Testis (tissue), 3 donors: ENCODE data around the gene CTNNA2. TPM values are rescaled to one million over a fixed set of nuclear protein-coding genes. Genes with fewer than 3 reads are reported as not detected.

Experiments
- DNase-seq: peaks from one replicate; pipeline ENCODE4 v3.0.0-alpha.2; 2019
- H3K27ac ChIP-seq, 2 donors: fragments of 200-600 bp; sonication (generic); one replicate each; pipeline ENCODE4 v1.5.1; 2019
- H3K27me3 ChIP-seq: fragments of 200-600 bp; sonication (generic); one replicate; pipeline ENCODE4 v1.5.1; 2019
- H3K36me3 ChIP-seq: fragments of 200-600 bp; sonication (generic); one replicate; pipeline ENCODE4 v1.5.1; 2017; ENCODE audit warnings: low read depth; ENCODE audit errors: missing control alignments
- H3K4me1 ChIP-seq: fragments of 200-600 bp; sonication (generic); one replicate; pipeline ENCODE4 v1.5.1; 2019
- H3K4me3 ChIP-seq, 2 donors: fragments of 200-600 bp; sonication (generic); one replicate each; pipeline ENCODE4 v1.5.1; 2017 to 2019
- H3K9me3 ChIP-seq: fragments of 200-600 bp; sonication (generic); one replicate; pipeline ENCODE4 v1.5.1; 2017
- POLR2A ChIP-seq: fragments of 450-650 bp; IDR thresholded peaks from one replicate; pipeline ENCODE4 v1.6.1; 2017; ENCODE audit warnings: antibody characterized with exemption, mild to moderate bottlenecking, moderate library complexity
- WGBS, 2 donors: methylation state at CpG; one replicate each; pipeline ENCODE4 v1.1.5; 2018; 5-methylcytosine and 5-hydroxymethylcytosine counted together
- intact Hi-C: fragments of 100-400 bp; cut with DNase I; formaldehyde crosslinking; loops from one replicate; pipeline ENCODE4 v1.15.1; 2023; ENCODE audit warnings: low total_unique reads
- polyA plus RNA-seq: library from polyadenylated mRNA; stranded (reverse); fragments of 350-450 nt; fragmentation: Illumina TruSeq; extraction: RNeasy Lipid Tissue Mini Kit (QIAGEN cat#74804); gene quantifications from one replicate; pipeline ENCODE4 v1.2.3, GENCODE V29; 2014; ENCODE audit warnings: low read depth, low replicate concordance; ENCODE audit not compliant: insufficient read depth
- total RNA-seq, 2 donors: library from RNA; depleted of rRNA; stranded (reverse); fragments of >200 nt; gene quantifications; one replicate each; pipeline ENCODE4 v1.2.3, GENCODE V29; 2016
- TF ChIP-seq, protein P1 (sequence below), 3 experiments: fragments of 450-650 bp in 2 of 3; fragments of 200-600 bp in 1 of 3; sonication (generic) in 1 of 3; IDR thresholded peaks; one replicate each; pipeline ENCODE4 v1.5.1; 2016 to 2019; ENCODE audit warnings: antibody characterized with exemption in 3 of 3, mild to moderate bottlenecking in 2 of 3, moderate library complexity in 1 of 3

The CTNNA2 gene
- total and polyA plus RNA-seq, 3 donors from 2014 or later = 36.8 to 44.5 (median 43.4) TPM

DNA sequence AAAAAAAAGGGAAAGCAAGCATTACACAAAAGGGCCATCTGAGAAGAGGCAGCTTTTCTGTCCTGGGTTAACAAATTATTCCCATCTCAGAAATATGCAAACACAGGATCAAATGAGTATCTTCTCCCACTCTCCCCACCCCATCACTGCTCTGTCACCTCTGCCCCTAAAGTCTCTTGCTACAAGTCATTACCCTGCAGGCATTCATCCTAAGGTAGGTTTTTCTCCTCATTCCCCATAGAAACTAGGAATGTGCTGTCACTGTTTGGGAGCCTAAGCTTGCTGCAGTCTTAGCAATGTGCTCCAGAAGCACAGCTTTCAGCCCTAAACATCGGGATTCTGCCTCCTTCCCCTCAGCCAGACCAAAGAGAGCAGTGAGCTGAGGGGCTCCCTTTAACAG lies 788.1 kb downstream of the CTNNA2 start:
- Histone ChIP-seq H3K36me3 (no peaks in the 10 kb centered on the region), H3K27me3 (no peaks in the 10 kb centered on the region), H3K9me3 (no peaks in the 10 kb centered on the region), H3K4me3 (no peak overlapping the region), H3K4me1 (peaks cover 3% of the 10 kb centered on the region), H3K27ac (no peak overlapping the region)
- DNase-seq = no peak
- 57 to 67% methylated on average over 1 of the region's 1 CpG for WGBS, 2 donors
- TF ChIP-seq POLR2A = no peak
- TF ChIP-seq, protein P1, sequence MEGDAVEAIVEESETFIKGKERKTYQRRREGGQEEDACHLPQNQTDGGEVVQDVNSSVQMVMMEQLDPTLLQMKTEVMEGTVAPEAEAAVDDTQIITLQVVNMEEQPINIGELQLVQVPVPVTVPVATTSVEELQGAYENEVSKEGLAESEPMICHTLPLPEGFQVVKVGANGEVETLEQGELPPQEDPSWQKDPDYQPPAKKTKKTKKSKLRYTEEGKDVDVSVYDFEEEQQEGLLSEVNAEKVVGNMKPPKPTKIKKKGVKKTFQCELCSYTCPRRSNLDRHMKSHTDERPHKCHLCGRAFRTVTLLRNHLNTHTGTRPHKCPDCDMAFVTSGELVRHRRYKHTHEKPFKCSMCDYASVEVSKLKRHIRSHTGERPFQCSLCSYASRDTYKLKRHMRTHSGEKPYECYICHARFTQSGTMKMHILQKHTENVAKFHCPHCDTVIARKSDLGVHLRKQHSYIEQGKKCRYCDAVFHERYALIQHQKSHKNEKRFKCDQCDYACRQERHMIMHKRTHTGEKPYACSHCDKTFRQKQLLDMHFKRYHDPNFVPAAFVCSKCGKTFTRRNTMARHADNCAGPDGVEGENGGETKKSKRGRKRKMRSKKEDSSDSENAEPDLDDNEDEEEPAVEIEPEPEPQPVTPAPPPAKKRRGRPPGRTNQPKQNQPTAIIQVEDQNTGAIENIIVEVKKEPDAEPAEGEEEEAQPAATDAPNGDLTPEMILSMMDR (IDR thresholded peaks at IDR 0.05) = no peak
- intact Hi-C loops = no loop called here

DNA sequence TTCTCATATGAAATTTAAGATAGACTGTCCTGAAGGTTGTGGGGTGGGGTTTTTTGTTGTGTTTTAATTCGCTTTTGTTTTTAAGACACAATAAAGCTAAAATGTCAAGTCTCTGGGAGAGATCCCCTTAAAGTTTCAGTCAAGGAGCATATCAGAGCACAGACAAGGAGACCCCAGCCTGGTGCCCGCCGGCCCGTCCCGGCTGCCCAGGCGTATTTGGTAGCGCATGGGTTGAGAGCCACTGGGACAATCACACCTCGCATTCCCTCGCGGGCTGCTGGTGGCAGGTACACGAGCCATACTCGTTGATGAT lies 789.1 kb downstream of the CTNNA2 start:
- H3K36me3 ChIP-seq = no peaks in the 10 kb centered on the region
- intact Hi-C loops = no loop called here
- no peaks in the 10 kb centered on the region for H3K27me3 ChIP-seq
- no peak overlapping the region for H3K27ac ChIP-seq
- no peak for TF ChIP-seq POLR2A
- TF ChIP-seq, protein P1 (IDR thresholded peaks at IDR 0.05) = no peak
- H3K4me1 ChIP-seq = peaks cover 3% of the 10 kb centered on the region
- H3K9me3 ChIP-seq = no peaks in the 10 kb centered on the region
- 30 to 37% methylated on average over 12 of the region's 12 CpGs for WGBS, 2 donors
- no peak for DNase-seq
- H3K4me3 ChIP-seq = no peak overlapping the region

DNA sequence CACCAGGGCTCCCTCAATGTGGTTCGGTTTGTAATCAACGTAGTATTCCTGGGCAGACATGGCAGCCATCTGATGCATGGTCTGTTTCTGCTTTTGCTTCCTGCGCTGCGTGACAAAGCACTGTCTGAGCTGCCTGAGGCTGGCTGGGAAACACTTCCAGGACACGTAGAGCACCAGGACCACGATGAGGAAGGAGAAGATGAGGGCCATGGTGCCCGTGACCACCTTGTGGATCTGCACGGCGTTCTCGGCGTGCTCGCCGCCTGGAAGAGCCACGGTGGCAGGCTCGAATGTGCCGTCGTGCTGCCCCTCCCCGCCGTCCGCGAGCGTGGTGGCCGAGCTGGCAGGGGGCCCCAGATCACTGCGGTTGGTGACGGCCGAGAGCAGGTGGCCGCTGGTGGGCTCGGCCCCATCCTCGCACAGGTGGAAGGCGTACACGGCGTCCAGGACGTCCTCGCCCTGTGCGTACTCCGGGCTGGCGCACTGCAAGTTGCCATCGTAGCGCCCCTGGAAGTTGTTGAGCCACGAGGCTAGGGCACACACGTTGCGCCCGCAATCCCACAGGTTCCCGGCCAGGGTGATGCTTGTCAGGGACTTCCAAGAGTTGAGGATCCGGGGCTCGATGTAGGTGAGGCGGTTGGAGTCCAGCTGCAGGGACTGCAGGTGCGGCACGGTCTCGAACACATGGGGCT lies 789.6 kb downstream of the CTNNA2 start:
- WGBS, 2 donors = 8% methylated on average over 19 to 38 of the region's 50 CpGs
- Histone ChIP-seq H3K27me3 (no peaks in the 10 kb centered on the region), H3K4me3 (peak overlapping the region; percentile 15 to 20), H3K9me3 (no peaks in the 10 kb centered on the region), H3K27ac (no peak overlapping the region), H3K36me3 (no peaks in the 10 kb centered on the region), H3K4me1 (peaks cover 3% of the 10 kb centered on the region)
- no peak for TF ChIP-seq POLR2A
- TF ChIP-seq, protein P1 (IDR thresholded peaks at IDR 0.05) = no peak
- no peak for DNase-seq
- intact Hi-C loops = no loop called here

DNA sequence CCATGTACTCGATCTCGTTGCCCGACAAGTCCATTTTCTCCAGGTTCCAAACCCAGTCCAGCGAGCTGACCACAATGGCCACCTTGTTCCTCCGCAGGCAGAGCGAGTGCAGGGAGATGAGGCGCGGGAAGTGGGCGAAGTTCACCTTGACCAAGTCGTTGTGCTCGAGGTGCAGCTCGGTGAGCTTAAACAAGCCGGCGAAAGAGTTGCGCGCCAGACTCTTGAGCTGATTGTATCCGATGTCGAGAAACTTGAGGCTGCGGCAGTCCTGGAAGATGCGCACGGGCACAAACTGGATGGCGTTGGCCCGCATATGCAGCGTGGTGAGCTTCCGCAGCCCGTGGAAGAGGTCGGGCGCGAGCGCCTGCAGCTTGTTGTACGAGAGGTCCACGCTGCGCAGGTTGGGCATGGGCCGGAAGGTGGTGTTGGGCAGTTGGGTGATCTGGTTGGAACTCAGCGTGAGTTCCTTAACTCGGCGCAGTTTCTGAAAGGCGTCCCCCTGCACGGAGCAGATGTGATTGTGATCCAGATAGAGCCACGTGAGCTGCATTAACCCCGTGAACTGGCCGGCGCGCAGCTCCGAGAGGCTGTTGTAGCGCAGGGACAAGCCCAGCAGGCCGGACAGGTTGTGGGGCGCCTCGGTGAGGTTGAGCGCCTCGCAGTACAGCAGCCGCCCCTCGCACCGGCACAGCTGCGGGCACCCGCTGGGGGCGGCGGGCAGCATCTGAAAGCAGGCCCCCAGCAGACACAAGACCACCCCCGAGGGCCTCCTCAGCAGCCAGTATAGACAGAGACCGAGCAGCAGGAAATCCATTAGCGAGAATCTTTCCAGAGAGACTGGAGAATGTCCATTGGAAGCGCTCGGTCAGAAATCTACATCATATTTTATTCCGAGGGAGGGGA lies 790.4 kb downstream of the CTNNA2 start:
- H3K36me3 ChIP-seq = no peaks in the 10 kb centered on the region
- peak; percentile 32 for DNase-seq
- peak overlapping the region; percentile 15 to 20 for H3K4me3 ChIP-seq
- 2 to 4% methylated on average over 26 to 58 of the region's 64 CpGs for WGBS, 2 donors
- intact Hi-C loops = no loop called here
- H3K9me3 ChIP-seq = no peaks in the 10 kb centered on the region
- no peak for TF ChIP-seq POLR2A
- TF ChIP-seq, protein P1 (IDR thresholded peaks at IDR 0.05) = no peak
- H3K27me3 ChIP-seq = no peaks in the 10 kb centered on the region
- no peak overlapping the region for H3K27ac ChIP-seq
- peaks cover 3% of the 10 kb centered on the region for H3K4me1 ChIP-seq
